Mammary epithelial cell (primary cell): ENCODE measurements around the gene ZSCAN2.

Experiments used
- CTCF ChIP-seq, 2 donors: IDR thresholded peaks in 1 of 2; conservative IDR thresholded peaks in 1 of 2; 2 replicates each; pipeline ENCODE4 v1.5.1; 2011 to 2012; ENCODE audit warnings: inconsistent platforms in 2 of 2, low read length in 2 of 2, mild to moderate bottlenecking in 2 of 2, control low read depth in 1 of 2, low read depth in 1 of 2; ENCODE audit not compliant: insufficient read depth in 1 of 2; ENCODE audit errors: extremely low read depth in 1 of 2
- EZH2 ChIP-seq: IDR thresholded peaks from 2 replicates; pipeline ENCODE4 v1.6.1; 2012; ENCODE audit warnings: low read length, inconsistent platforms, borderline replicate concordance

DNA sequence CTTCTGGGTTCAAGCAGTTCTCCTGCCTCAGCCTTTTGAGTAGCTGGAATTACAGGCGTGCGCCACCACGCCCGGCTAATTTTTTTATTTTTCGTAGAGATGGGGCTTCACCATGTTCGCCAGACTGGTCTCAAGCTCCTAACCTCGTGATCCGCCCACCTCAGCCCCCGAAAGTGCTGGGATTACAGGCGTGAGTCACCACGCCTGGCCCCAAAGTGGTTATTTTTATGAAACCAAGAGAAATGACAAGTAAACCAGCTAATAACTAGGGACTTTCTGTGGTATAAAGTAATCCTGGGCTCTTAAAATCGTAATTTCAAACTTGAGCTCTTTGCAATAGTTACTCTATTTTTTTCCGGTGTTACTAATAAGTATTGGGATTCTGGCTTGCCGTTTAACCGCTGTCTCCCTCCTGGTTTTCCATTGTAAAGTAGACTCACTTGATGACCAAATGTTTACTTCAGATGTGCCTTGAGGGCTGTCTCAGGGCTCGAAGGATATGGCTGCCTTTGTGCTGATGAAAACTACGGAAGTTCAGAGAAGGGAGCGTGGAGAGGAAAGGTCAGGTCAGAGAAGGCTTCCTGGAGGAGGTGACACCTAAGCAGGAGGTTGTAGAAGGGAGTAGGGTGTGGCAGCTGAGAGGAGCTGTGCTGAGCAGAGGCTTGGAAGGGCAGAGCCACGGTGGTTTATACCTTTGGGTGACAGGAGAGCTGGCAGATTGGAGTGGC, 4.2 kb downstream of the ZSCAN2 start:
- TF ChIP-seq CTCF (conservative IDR thresholded peaks at IDR 0.05 in 1 of 2, IDR thresholded peaks at IDR 0.05 in 1 of 2; ENCODE audit: extremely low read depth in 1 of 2, insufficient read depth in 1 of 2, low read depth in 1 of 2, low read length in 2 of 2): no peak
- TF ChIP-seq EZH2: no peak
